HL-60 (cell line): ENCODE data around the gene RERE.

Experiments
- DNase-seq, 2 experiments: peaks; one replicate each; pipeline ENCODE4 v3.0.0-alpha.2; 2010 to 2020; ENCODE audit warnings: low read depth in 1 of 2, low spot score in 1 of 2
- H3K27ac ChIP-seq: fragments of 250-450 bp; sonication (Bioruptor Pico); replicated peaks from 2 replicates; pipeline ENCODE4 v1.5.1; 2020; ENCODE audit warnings: mild to moderate bottlenecking, moderate library complexity
- H3K27me3 ChIP-seq: fragments of 250-450 bp; sonication (Bioruptor Pico); 2 replicates; pipeline ENCODE4 v1.5.1; 2021; ENCODE audit warnings: mild to moderate bottlenecking, moderate library complexity; ENCODE audit not compliant: insufficient read depth, poor library complexity, severe bottlenecking
- H3K4me3 ChIP-seq: replicated peaks from 2 replicates; pipeline ENCODE4 v1.5.1; 2011; ENCODE audit warnings: mild to moderate bottlenecking, control low read depth, low read length; ENCODE audit not compliant: insufficient read depth
- GABPA ChIP-seq: IDR thresholded peaks from 2 replicates; pipeline ENCODE4 v1.6.1; 2012; ENCODE audit warnings: low read depth
- POLR2AphosphoS5 ChIP-seq: IDR thresholded peaks from 2 replicates; pipeline ENCODE4 v1.6.1; 2012; ENCODE audit warnings: low read depth
- SPI1 ChIP-seq: IDR thresholded peaks from 2 replicates; pipeline ENCODE4 v1.6.1; 2012; ENCODE audit warnings: low read depth, mild to moderate bottlenecking, borderline replicate concordance
- TF ChIP-seq, protein P1 (sequence below): IDR thresholded peaks from 2 replicates; pipeline ENCODE4 v1.6.1; 2012; ENCODE audit warnings: low read depth; ENCODE audit not compliant: insufficient replicate concordance
- TF ChIP-seq, protein P2 (sequence below): IDR thresholded peaks from one replicate; pipeline ENCODE4 v1.5.1; 2011; ENCODE audit warnings: low read length, control low read depth, inconsistent platforms; ENCODE audit not compliant: insufficient read depth

Gene RERE

GRCh38 chr1:8570465-8570864, 247.0 kb downstream of the RERE start:
- no peak overlapping the region for H3K27ac ChIP-seq
- TF ChIP-seq, protein P1, sequence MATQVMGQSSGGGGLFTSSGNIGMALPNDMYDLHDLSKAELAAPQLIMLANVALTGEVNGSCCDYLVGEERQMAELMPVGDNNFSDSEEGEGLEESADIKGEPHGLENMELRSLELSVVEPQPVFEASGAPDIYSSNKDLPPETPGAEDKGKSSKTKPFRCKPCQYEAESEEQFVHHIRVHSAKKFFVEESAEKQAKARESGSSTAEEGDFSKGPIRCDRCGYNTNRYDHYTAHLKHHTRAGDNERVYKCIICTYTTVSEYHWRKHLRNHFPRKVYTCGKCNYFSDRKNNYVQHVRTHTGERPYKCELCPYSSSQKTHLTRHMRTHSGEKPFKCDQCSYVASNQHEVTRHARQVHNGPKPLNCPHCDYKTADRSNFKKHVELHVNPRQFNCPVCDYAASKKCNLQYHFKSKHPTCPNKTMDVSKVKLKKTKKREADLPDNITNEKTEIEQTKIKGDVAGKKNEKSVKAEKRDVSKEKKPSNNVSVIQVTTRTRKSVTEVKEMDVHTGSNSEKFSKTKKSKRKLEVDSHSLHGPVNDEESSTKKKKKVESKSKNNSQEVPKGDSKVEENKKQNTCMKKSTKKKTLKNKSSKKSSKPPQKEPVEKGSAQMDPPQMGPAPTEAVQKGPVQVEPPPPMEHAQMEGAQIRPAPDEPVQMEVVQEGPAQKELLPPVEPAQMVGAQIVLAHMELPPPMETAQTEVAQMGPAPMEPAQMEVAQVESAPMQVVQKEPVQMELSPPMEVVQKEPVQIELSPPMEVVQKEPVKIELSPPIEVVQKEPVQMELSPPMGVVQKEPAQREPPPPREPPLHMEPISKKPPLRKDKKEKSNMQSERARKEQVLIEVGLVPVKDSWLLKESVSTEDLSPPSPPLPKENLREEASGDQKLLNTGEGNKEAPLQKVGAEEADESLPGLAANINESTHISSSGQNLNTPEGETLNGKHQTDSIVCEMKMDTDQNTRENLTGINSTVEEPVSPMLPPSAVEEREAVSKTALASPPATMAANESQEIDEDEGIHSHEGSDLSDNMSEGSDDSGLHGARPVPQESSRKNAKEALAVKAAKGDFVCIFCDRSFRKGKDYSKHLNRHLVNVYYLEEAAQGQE, result no peak
- no peak overlapping the region for H3K4me3 ChIP-seq
- no peak for DNase-seq
- H3K27me3 ChIP-seq, result no peaks in the 10 kb centered on the region

DNA sequence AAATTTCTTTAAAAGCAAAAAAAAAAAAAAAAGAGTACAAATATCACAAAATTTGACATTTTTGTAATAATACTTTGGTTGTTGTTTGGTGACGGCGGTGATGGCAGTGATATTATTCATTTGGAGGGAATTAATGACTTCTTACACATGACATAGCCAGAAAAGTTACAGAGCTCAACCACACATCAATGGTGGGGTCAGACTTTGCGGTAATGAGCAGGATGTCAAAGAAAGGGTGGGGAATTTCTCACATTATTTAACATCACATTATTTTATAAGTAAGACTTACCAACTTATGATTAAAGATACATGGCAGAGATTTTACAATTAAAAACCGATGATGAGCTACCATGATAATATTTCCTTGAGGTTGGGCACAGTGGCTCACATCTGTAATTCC, 248.2 kb downstream of the RERE start:
- H3K27ac ChIP-seq, result no peak overlapping the region
- no peak for TF ChIP-seq POLR2AphosphoS5
- no peak for TF ChIP-seq SPI1
- TF ChIP-seq, protein P1, result no peak
- TF ChIP-seq, protein P2, sequence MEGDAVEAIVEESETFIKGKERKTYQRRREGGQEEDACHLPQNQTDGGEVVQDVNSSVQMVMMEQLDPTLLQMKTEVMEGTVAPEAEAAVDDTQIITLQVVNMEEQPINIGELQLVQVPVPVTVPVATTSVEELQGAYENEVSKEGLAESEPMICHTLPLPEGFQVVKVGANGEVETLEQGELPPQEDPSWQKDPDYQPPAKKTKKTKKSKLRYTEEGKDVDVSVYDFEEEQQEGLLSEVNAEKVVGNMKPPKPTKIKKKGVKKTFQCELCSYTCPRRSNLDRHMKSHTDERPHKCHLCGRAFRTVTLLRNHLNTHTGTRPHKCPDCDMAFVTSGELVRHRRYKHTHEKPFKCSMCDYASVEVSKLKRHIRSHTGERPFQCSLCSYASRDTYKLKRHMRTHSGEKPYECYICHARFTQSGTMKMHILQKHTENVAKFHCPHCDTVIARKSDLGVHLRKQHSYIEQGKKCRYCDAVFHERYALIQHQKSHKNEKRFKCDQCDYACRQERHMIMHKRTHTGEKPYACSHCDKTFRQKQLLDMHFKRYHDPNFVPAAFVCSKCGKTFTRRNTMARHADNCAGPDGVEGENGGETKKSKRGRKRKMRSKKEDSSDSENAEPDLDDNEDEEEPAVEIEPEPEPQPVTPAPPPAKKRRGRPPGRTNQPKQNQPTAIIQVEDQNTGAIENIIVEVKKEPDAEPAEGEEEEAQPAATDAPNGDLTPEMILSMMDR, result no peak
- no peak for TF ChIP-seq GABPA
- no peak overlapping the region for H3K4me3 ChIP-seq
- H3K27me3 ChIP-seq, result no peaks in the 10 kb centered on the region
- DNase-seq, result no peak

DNA sequence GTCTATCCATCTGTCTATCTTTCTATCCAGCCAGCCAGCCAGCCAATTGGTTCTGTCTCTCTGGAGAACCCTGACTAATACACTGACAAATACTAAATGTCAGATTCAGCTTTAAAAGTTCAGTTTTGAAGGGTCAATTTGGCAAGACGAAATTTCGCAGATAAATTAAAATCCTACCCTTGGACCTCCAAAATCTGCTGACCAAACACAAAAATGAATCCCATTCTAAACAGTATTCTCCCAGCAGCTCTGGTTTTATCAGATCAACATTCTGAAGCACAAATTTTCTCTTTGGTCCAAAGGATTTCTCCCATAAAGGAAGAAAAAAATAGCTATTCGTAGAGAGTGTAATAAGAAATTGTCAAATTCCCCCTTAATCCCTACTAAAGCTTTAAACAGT, 248.6 kb downstream of the RERE start:
- no peak overlapping the region for H3K27ac ChIP-seq
- no peaks in the 10 kb centered on the region for H3K27me3 ChIP-seq
- no peak overlapping the region for H3K4me3 ChIP-seq
- TF ChIP-seq GABPA (no peak), SPI1 (no peak), POLR2AphosphoS5 (no peak)
- TF ChIP-seq, protein P2, result no peak
- TF ChIP-seq, protein P1, result no peak
- no peak for DNase-seq

DNA sequence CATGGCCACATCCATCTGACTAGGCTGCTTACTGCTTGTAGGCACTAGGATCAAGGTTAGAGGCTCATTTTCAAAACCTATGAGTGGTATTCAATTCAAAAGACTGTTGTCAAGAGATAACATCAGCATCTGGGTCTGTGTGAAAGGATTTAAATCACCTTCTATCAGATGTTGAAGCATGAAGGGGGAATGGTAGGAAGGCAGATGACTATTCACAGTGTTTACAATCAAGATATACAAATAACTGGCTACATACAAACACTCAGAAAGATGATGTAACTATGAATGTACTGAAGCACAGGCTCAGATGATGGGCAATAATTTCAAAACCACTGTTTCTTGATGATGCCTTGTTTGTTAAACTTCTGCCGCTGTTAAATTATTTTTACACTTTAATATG, 250.3 kb downstream of the RERE start:
- TF ChIP-seq GABPA (no peak), SPI1 (no peak), POLR2AphosphoS5 (no peak)
- TF ChIP-seq, protein P2, result no peak
- TF ChIP-seq, protein P1, result no peak
- DNase-seq, result no peak
- Histone ChIP-seq H3K27ac (no peak overlapping the region), H3K4me3 (no peak overlapping the region), H3K27me3 (no peaks in the 10 kb centered on the region)
